OCI-LY7 (cell line): ENCODE results near the gene TIMM50. TPM values are rescaled to one million over a fixed set of nuclear protein-coding genes. Genes with fewer than 3 reads are reported as not detected.

Experiments
- BruUV-seq: library from RNA; stranded (reverse); fragments of 400-500 nt; replicated peaks from 2 replicates; lab custom pipeline; 2021; lab: Mats Ljungman, UMichigan
- CTCF ChIA-PET: fragments of 300-600 bp; sonication (Branson Sonifier 250); formaldehyde crosslinking; loops from one replicate; lab custom pipeline; 2022; ENCODE audit warnings: antibody characterized with exemption; ENCODE audit not compliant: unreplicated experiment; lab: Charles Lee
- POLR2A ChIA-PET: fragments of 300-600 bp; sonication (Branson Sonifier 250); formaldehyde crosslinking; loops from one replicate; lab custom pipeline; 2022; ENCODE audit warnings: antibody characterized with exemption; lab: Charles Lee
- DNase-seq: peaks from one replicate; pipeline ENCODE4 v3.0.0-alpha.2; 2015; ENCODE audit warnings: low spot score
- H2AFZ ChIP-seq: fragments of 200-600 bp; sonication (generic), shearing (Covaris generic); 2 replicates; pipeline ENCODE4 v1.6.1; 2014; ENCODE audit warnings: mild to moderate bottlenecking, antibody characterized with exemption, low read length, moderate library complexity
- H3K27ac ChIP-seq: fragments of 200-600 bp; sonication (generic); 2 replicates; pipeline ENCODE4 v1.5.1; 2014; ENCODE audit warnings: mixed run types, low read depth, mild to moderate bottlenecking, moderate library complexity, low read length, inconsistent platforms; ENCODE audit not compliant: poor library complexity, severe bottlenecking
- H3K36me3 ChIP-seq: fragments of 200-600 bp; sonication (generic); 2 replicates; pipeline ENCODE4 v1.6.1; 2014; ENCODE audit warnings: mild to moderate bottlenecking, antibody characterized with exemption, low read length, moderate library complexity, mixed read lengths; ENCODE audit not compliant: insufficient read depth
- H3K4me1 ChIP-seq: fragments of 200-600 bp; sonication (generic); 2 replicates; pipeline ENCODE4 v1.5.1; 2014; ENCODE audit warnings: mild to moderate bottlenecking, low read length; ENCODE audit not compliant: insufficient read depth, poor library complexity, severe bottlenecking
- H3K4me2 ChIP-seq: fragments of 200-600 bp; sonication (generic); 2 replicates; pipeline ENCODE4 v1.6.1; 2014; ENCODE audit warnings: mild to moderate bottlenecking, low read length
- H3K4me3 ChIP-seq: fragments of 200-600 bp; sonication (generic); 2 replicates; pipeline ENCODE4 v1.5.1; 2014; ENCODE audit warnings: mild to moderate bottlenecking, low read depth, low read length; ENCODE audit not compliant: poor library complexity, severe bottlenecking
- H3K79me2 ChIP-seq: fragments of 200-600 bp; sonication (generic); 2 replicates; pipeline ENCODE4 v1.6.1; 2016; ENCODE audit warnings: low read depth, mild to moderate bottlenecking, low read length, moderate library complexity, mixed read lengths; ENCODE audit not compliant: insufficient read depth
- H3K9me2 ChIP-seq: fragments of 200-600 bp; sonication (generic); 2 replicates; pipeline ENCODE4 v1.6.1; 2016; ENCODE audit warnings: mild to moderate bottlenecking, low read length, mixed read lengths; ENCODE audit not compliant: insufficient read depth
- H3K9me3 ChIP-seq: fragments of 200-600 bp; sonication (generic); 2 replicates; pipeline ENCODE4 v1.6.1; 2014; ENCODE audit warnings: mild to moderate bottlenecking, mixed run types, low read length, mixed read lengths
- H4K20me1 ChIP-seq: fragments of 200-600 bp; sonication (generic); 2 replicates; pipeline ENCODE4 v1.6.1; 2014; ENCODE audit warnings: mild to moderate bottlenecking, antibody characterized with exemption, low read length, moderate library complexity, mixed read lengths; ENCODE audit not compliant: insufficient read depth
- CTCF ChIP-seq: fragments of 200-600 bp; sonication (generic); conservative IDR thresholded peaks from 2 replicates; pipeline ENCODE4 v1.5.1; 2014; ENCODE audit warnings: mild to moderate bottlenecking, antibody characterized with exemption, low read length, moderate library complexity, mixed read lengths
- EZH2phosphoT487 ChIP-seq: fragments of 200-600 bp; sonication (generic); IDR thresholded peaks from 2 replicates; pipeline ENCODE4 v1.6.1; 2018; ENCODE audit warnings: low read depth, borderline replicate concordance, mild to moderate bottlenecking, mixed run types, antibody characterized with exemption, low read length, moderate library complexity, mixed read lengths
- intact Hi-C: fragments of 100-400 bp; cut with micrococcal nuclease; formaldehyde crosslinking; loops from one replicate; pipeline ENCODE4 v1.10.0; 2022; ENCODE audit not compliant: unreplicated experiment
- total RNA-seq, 2 experiments: library from RNA; depleted of rRNA in 1 of 2; stranded (reverse); fragments of >200 nt in 1 of 2; shearing (Covaris generic) in 1 of 2; gene quantifications; 2 replicates each; pipeline ENCODE4 v1.2.3, GENCODE V29; 2014 to 2022

Gene TIMM50
- total RNA-seq, 2 experiments from 2014 or later: 93.2 to 98.1 TPM

GRCh38 chr19:39469036-39469435, 11.6 kb upstream of the TIMM50 start:
- peaks cover 96% of the 10 kb centered on the region for H3K36me3 ChIP-seq
- ChIA-PET POLR2A (no interaction called here), CTCF (no interaction called here)
- no peaks in the 10 kb centered on the region for H3K9me3 ChIP-seq
- no peaks in the 10 kb centered on the region for H3K79me2 ChIP-seq
- no peak overlapping the region for H3K4me3 ChIP-seq
- H3K4me2 ChIP-seq: no peak overlapping the region
- intact Hi-C loops: no loop called here
- no peak overlapping the region for H3K27ac ChIP-seq
- BruUV-seq: no TSS peak
- H2AFZ ChIP-seq: no peak overlapping the region
- TF ChIP-seq CTCF: no peak
- TF ChIP-seq EZH2phosphoT487: no peak
- no peak for DNase-seq
- H3K9me2 ChIP-seq: no peaks in the 10 kb centered on the region
- no peaks in the 10 kb centered on the region for H4K20me1 ChIP-seq
- no peaks in the 10 kb centered on the region for H3K4me1 ChIP-seq

GRCh38 chr19:39469567-39469966, 11.1 kb upstream of the TIMM50 start:
- Histone ChIP-seq H4K20me1 (no peaks in the 10 kb centered on the region), H3K36me3 (peaks cover 97% of the 10 kb centered on the region)
- no peak for DNase-seq

More at GRCh38 chr19:39469567-39469966, 11.1 kb upstream of the TIMM50 start:
- Histone ChIP-seq H3K4me2 (no peak overlapping the region), H3K9me2 (no peaks in the 10 kb centered on the region), H3K27ac (no peak overlapping the region), H3K4me3 (no peak overlapping the region), H3K4me1 (no peaks in the 10 kb centered on the region), H2AFZ (no peak overlapping the region), H3K9me3 (no peaks in the 10 kb centered on the region), H3K79me2 (no peaks in the 10 kb centered on the region)
- no TSS peak for BruUV-seq
- intact Hi-C loops: no loop called here
- TF ChIP-seq CTCF (no peak), EZH2phosphoT487 (no peak)
- POLR2A ChIA-PET: no interaction called here
- CTCF ChIA-PET: no interaction called here
